GM12874 (cell line): Measurements from ENCODE around the gene TECPR2.

Source experiments
- TF ChIP-seq, protein P1 (sequence below): IDR thresholded peaks from 2 replicates; pipeline ENCODE4 v1.5.1; 2011; ENCODE audit warnings: low read depth, mild to moderate bottlenecking, control low read depth, low read length, moderate library complexity; ENCODE audit not compliant: insufficient read depth

Gene TECPR2

GRCh38 chr14:102505000-102505619 lies 142.4 kb downstream of the TECPR2 start:
- TF ChIP-seq, protein P1, sequence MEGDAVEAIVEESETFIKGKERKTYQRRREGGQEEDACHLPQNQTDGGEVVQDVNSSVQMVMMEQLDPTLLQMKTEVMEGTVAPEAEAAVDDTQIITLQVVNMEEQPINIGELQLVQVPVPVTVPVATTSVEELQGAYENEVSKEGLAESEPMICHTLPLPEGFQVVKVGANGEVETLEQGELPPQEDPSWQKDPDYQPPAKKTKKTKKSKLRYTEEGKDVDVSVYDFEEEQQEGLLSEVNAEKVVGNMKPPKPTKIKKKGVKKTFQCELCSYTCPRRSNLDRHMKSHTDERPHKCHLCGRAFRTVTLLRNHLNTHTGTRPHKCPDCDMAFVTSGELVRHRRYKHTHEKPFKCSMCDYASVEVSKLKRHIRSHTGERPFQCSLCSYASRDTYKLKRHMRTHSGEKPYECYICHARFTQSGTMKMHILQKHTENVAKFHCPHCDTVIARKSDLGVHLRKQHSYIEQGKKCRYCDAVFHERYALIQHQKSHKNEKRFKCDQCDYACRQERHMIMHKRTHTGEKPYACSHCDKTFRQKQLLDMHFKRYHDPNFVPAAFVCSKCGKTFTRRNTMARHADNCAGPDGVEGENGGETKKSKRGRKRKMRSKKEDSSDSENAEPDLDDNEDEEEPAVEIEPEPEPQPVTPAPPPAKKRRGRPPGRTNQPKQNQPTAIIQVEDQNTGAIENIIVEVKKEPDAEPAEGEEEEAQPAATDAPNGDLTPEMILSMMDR: no peak

GRCh38 chr14:102505775-102506625 lies 143.3 kb downstream of the TECPR2 start:
- TF ChIP-seq, protein P1: no peak

- TF ChIP-seq, protein P1: no peak
Observed at GRCh38 chr14:102506626-102506925, 143.8 kb downstream of the TECPR2 start.

DNA sequence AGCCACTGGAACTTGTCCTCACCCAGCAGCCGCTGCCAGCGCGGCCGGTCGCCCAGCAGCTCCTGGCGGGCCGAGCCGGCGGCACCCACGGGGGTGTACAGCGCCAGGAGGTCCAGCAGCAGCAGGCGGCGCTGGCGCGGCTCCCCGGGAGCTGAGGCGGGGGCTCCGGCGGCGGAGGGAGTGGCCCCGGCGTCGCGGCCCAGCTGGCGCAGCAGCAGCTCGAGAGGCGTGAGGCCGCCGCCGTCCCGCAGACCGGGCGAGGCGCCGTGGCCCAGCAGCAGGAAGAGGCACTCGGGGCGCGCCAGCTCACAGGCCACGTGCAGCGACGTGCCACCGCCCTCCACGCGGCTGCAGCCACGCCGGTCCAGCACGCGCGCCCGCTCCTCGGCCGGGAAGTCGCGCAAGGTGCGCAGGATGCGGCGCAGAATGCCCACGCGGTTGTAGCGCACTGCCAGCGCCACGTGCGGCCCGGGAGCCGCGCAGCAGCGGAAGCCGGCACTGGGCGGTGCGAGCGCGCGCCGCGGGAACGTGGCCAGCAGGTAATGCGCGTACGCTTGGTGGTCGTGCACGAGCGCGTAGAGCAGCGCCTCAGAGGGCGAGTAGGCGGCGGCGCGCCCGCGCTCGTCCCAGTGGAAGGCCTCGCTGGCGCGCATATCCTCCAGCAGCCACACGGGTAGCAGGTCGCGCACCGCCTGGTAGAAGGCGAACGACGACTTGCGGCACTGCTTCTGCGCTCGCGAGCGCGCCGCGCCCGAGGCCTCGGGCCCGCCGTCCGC lies 144.5 kb downstream of the TECPR2 start:
- TF ChIP-seq, protein P1: no peak

DNA sequence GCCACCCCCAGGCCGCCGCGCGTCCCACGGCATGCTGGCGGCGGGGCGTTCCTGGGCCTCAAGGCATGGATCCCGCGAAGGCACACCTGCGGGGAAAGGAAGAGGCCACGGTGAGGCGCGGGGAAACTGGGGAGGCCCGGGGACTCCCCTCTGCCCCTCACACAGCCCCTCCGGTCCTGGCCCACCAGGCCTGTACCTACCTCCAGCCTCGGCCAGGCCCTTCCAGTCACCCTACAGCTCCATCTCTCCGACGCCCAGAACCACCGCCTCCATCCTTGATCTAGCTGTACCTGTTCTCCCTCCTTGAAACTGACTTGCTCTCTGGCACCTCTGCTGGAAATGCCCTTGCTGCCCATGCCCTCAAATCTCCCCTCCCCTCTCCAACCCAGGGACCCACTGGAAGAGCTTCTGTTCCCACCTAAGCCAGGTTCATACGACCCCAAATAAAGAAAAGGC lies 145.1 kb downstream of the TECPR2 start:
- TF ChIP-seq, protein P1: no peak; the same call in 1 of the 2 replicates

DNA sequence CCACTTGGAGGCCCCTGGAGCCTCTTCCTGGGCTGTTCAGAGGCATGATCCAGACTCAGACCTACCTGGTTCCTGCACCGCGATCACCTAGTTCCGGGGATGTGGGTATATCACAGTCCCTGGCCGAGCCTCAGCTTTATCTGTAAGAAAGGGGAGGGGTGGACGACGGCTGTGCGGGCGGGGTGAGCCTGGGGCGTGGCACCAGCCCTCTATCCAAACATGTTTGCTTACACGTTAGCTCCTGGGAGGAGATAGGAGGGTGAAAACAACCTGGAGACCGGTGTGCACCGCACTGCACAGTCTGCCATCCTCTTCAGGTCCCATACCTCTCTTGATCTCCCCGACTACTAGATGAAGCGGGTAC lies 145.7 kb downstream of the TECPR2 start:
- TF ChIP-seq, protein P1: no peak
